GM23338 (cell line): ENCODE measurements around the gene USP6. TPM values are rescaled to one million over a fixed set of nuclear protein-coding genes. Genes with fewer than 3 reads are reported as not detected.

Experiments
- ATAC-seq: fragments of 200-7000 bp; cut with Tn5 transposase; 3 replicates; pipeline ENCODE4 v1.9.1; 2020
- DNase-seq: peaks from one replicate; pipeline ENCODE4 v3.0.0-alpha.2; 2015; ENCODE audit warnings: low spot score
- H2AFZ ChIP-seq: fragments of 200-600 bp; sonication (generic); 2 replicates; pipeline ENCODE4 v1.8.0; 2016; ENCODE audit warnings: antibody characterized with exemption, mild to moderate bottlenecking, moderate library complexity
- H3F3A ChIP-seq: fragments of 200-600 bp; sonication (generic); replicated peaks from 2 replicates; pipeline ENCODE4 v1.8.0; 2017; ENCODE audit warnings: antibody characterized with exemption, mixed run types, low read depth
- H3K27ac ChIP-seq: fragments of 200-600 bp; sonication (generic); 2 replicates; pipeline ENCODE4 v1.6.1; 2016; ENCODE audit warnings: low read depth
- H3K27me3 ChIP-seq: fragments of 200-600 bp; sonication (generic); 2 replicates; pipeline ENCODE4 v1.8.0; 2016; ENCODE audit warnings: mild to moderate bottlenecking, mixed run types, moderate library complexity; ENCODE audit not compliant: insufficient read depth
- H3K36me3 ChIP-seq: fragments of 200-600 bp; sonication (generic); 2 replicates; pipeline ENCODE4 v1.8.0; 2016; ENCODE audit warnings: mild to moderate bottlenecking; ENCODE audit not compliant: insufficient read depth
- H3K4me1 ChIP-seq: fragments of 200-600 bp; sonication (generic); 2 replicates; pipeline ENCODE4 v1.8.0; 2016; ENCODE audit warnings: mild to moderate bottlenecking, moderate library complexity; ENCODE audit not compliant: insufficient read depth
- H3K4me2 ChIP-seq: fragments of 200-600 bp; sonication (generic); 2 replicates; pipeline ENCODE4 v1.7.1; 2017; ENCODE audit warnings: mixed run types
- H3K4me3 ChIP-seq: fragments of 200-600 bp; sonication (generic); 2 replicates; pipeline ENCODE4 v1.6.1; 2016; ENCODE audit warnings: mixed run types
- H3K79me2 ChIP-seq: fragments of 200-600 bp; sonication (generic); replicated peaks from 2 replicates; pipeline ENCODE4 v1.8.0; 2017; ENCODE audit warnings: mild to moderate bottlenecking; ENCODE audit not compliant: insufficient read depth
- H3K9me2 ChIP-seq: fragments of 200-600 bp; sonication (generic); 2 replicates; pipeline ENCODE4 v1.8.0; 2017; ENCODE audit not compliant: insufficient read depth
- H4K20me1 ChIP-seq: fragments of 200-600 bp; sonication (generic); replicated peaks from 2 replicates; pipeline ENCODE4 v1.8.0; 2017; ENCODE audit warnings: mild to moderate bottlenecking; ENCODE audit not compliant: insufficient read depth
- H3K27ac Mint-ChIP-seq: 2 replicates; pipeline ENCODE4 v1.8.0; 2020; ENCODE audit warnings: inconsistent platforms, mild to moderate bottlenecking, moderate library complexity, mixed read lengths
- H3K27me3 Mint-ChIP-seq: 3 replicates; pipeline ENCODE4 v1.8.0; 2022; ENCODE audit warnings: low read depth, mild to moderate bottlenecking, moderate library complexity, mixed read lengths, inconsistent platforms; ENCODE audit not compliant: insufficient read depth, poor library complexity
- H3K36me3 Mint-ChIP-seq: 3 replicates; pipeline ENCODE4 v1.8.0; 2021; ENCODE audit warnings: low read depth, mild to moderate bottlenecking, inconsistent platforms, moderate library complexity, mixed read lengths
- H3K4me1 Mint-ChIP-seq: 3 replicates; pipeline ENCODE4 v1.8.0; 2020; ENCODE audit warnings: mild to moderate bottlenecking, inconsistent platforms, mixed read lengths
- H3K4me3 Mint-ChIP-seq: 3 replicates; pipeline ENCODE4 v1.8.0; 2021; ENCODE audit warnings: moderate library complexity, mild to moderate bottlenecking, inconsistent platforms, mixed read lengths
- H3K9me3 Mint-ChIP-seq: 3 replicates; pipeline ENCODE4 v1.8.0; 2020; ENCODE audit warnings: moderate library complexity, mild to moderate bottlenecking, inconsistent platforms, mixed read lengths
- CREB1 ChIP-seq: fragments of 250-450 bp; sonication (Bioruptor Pico); IDR thresholded peaks from 2 replicates; pipeline ENCODE4 v1.5.0; 2020; ENCODE audit warnings: low read depth, mild to moderate bottlenecking, moderate library complexity
- CTCF ChIP-seq, 2 experiments: fragments of 200-600 bp in 1 of 2; sonication (generic) in 1 of 2; conservative IDR thresholded peaks; 2 replicates each; pipeline versions ENCODE4 v1.5.1 to v1.6.1; 2016 to 2017; ENCODE audit warnings: antibody characterized with exemption in 2 of 2, low read depth in 2 of 2, mild to moderate bottlenecking in 2 of 2, moderate library complexity in 1 of 2
- ETS1 ChIP-seq: IDR thresholded peaks from 2 replicates; pipeline ENCODE4 v1.6.1; 2016; ENCODE audit warnings: antibody characterized with exemption
- EZH2phosphoT487 ChIP-seq: fragments of 200-600 bp; sonication (generic); IDR thresholded peaks from one replicate; pipeline ENCODE4 v1.8.1; 2018; ENCODE audit warnings: antibody characterized with exemption; ENCODE audit not compliant: unreplicated experiment
- JUNB ChIP-seq: IDR thresholded peaks from one replicate; pipeline ENCODE4 v1.6.1; 2016; ENCODE audit warnings: antibody characterized with exemption; ENCODE audit not compliant: unreplicated experiment
- NANOG ChIP-seq: IDR thresholded peaks from 2 replicates; pipeline ENCODE4 v1.6.1; 2016; ENCODE audit warnings: antibody characterized with exemption, borderline replicate concordance
- POLR2AphosphoS5 ChIP-seq: IDR thresholded peaks from 2 replicates; pipeline ENCODE4 v1.6.1; 2016; ENCODE audit warnings: antibody characterized with exemption, low read depth
- REST ChIP-seq: IDR thresholded peaks from one replicate; pipeline ENCODE4 v1.6.1; 2018; ENCODE audit warnings: antibody characterized with exemption; ENCODE audit not compliant: unreplicated experiment
- STAT1 ChIP-seq: IDR thresholded peaks from one replicate; pipeline ENCODE4 v1.6.1; 2016; ENCODE audit warnings: antibody characterized with exemption; ENCODE audit not compliant: unreplicated experiment
- ZNF114 ChIP-seq: fragments of 250-450 bp; sonication (Bioruptor Pico); IDR thresholded peaks from 2 replicates; pipeline ENCODE4 v1.5.0; 2020; ENCODE audit warnings: mild to moderate bottlenecking, moderate library complexity
- ZNF331 ChIP-seq: fragments of 250-450 bp; sonication (Bioruptor Pico); IDR thresholded peaks from 2 replicates; pipeline ENCODE4 v1.5.0; 2020; ENCODE audit warnings: low read depth, mild to moderate bottlenecking, moderate library complexity
- ZNF462 ChIP-seq: fragments of 250-450 bp; sonication (Bioruptor Pico); IDR thresholded peaks from 2 replicates; pipeline ENCODE4 v1.5.0; 2020; ENCODE audit warnings: mild to moderate bottlenecking, moderate library complexity
- polyA plus RNA-seq: library from polyadenylated mRNA; unstranded; fragments of >200 nt; fragmentation: Nextera tagmentation; extraction: Ambion mirVana; gene quantifications from 2 replicates; pipeline ENCODE4 v1.2.1, GENCODE V29; 2016
- total RNA-seq: library from RNA; depleted of rRNA; stranded (reverse); fragments of >200 nt; shearing (Covaris generic); gene quantifications from 2 replicates; pipeline ENCODE4 v1.2.3, GENCODE V29; 2014

The USP6 gene
- total and polyA plus RNA-seq, 2 experiments from 2014 or later, result 0.94 to 1.3 TPM

- no peak overlapping the region for H3K27ac Mint-ChIP-seq
- Histone ChIP-seq H3K4me2 (no peak overlapping the region), H4K20me1 (no peaks in the 10 kb centered on the region), H3K79me2 (no peaks in the 10 kb centered on the region), H3K9me2 (no peaks in the 10 kb centered on the region), H2AFZ (no peak overlapping the region), H3K27ac (no peak overlapping the region), H3F3A (peaks cover 36% of the 10 kb centered on the region), H3K4me3 (peak overlapping the region; percentile 35; the same call in 1 of the 2 replicates), H3K36me3 (peaks cover 69% of the 10 kb centered on the region), H3K27me3 (peaks cover 5% of the 10 kb centered on the region; the same call in 1 of the 2 replicates), H3K4me1 (no peaks in the 10 kb centered on the region)
- H3K4me3 Mint-ChIP-seq, result no peak overlapping the region
- H3K36me3 Mint-ChIP-seq, result peaks cover 98% of the 10 kb centered on the region
- H3K9me3 Mint-ChIP-seq, result peaks cover 100% of the 10 kb centered on the region
- peak; percentile 5 for DNase-seq
- H3K27me3 Mint-ChIP-seq, result peaks cover 36% of the 10 kb centered on the region
- no peaks in the 10 kb centered on the region for H3K4me1 Mint-ChIP-seq
- no peak for TF ChIP-seq JUNB
- TF ChIP-seq ZNF462 (CRISPR knock-in tag), result no peak
- no peak for TF ChIP-seq ETS1
- TF ChIP-seq STAT1, result no peak
- no peak for TF ChIP-seq REST
- no peak for TF ChIP-seq ZNF114
- TF ChIP-seq NANOG, result no peak
- TF ChIP-seq CTCF (conservative IDR thresholded peaks at IDR 0.05; ENCODE audit: low read depth in 2 of 2), result no peak
- no peak for TF ChIP-seq EZH2phosphoT487
- no peak for TF ChIP-seq ZNF331 (CRISPR knock-in tag)
- TF ChIP-seq CREB1, result no peak
- TF ChIP-seq POLR2AphosphoS5, result no peak
- no peak for ATAC-seq
Measured at GRCh38 chr17:5182597-5183409, 67.0 kb downstream of the USP6 start.
